BE2C (cell line): ENCODE data around the gene CACNG1.

Experiments used
- DNase-seq: peaks from one replicate; pipeline ENCODE4 v3.0.0-alpha.2; 2020
- H3K27me3 ChIP-seq: fragments of 250-450 bp; sonication (Bioruptor Pico); 2 replicates; pipeline ENCODE4 v1.5.1; 2020; ENCODE audit warnings: mild to moderate bottlenecking
- H3K36me3 ChIP-seq: fragments of 250-450 bp; sonication (Bioruptor Pico); 2 replicates; pipeline ENCODE4 v1.5.1; 2020; ENCODE audit warnings: mild to moderate bottlenecking
- H3K4me1 ChIP-seq: fragments of 250-450 bp; sonication (Bioruptor Pico); 2 replicates; pipeline ENCODE4 v1.5.1; 2020
- H3K4me3 ChIP-seq: 2 replicates; pipeline ENCODE4 v1.5.1; 2011; ENCODE audit warnings: low read depth, low read length
- H3K9me3 ChIP-seq: fragments of 250-450 bp; sonication (Bioruptor Pico); 2 replicates; pipeline ENCODE4 v1.5.1; 2020
- CTCF ChIP-seq: IDR thresholded peaks from 2 replicates; pipeline ENCODE4 v1.5.1; 2012; ENCODE audit warnings: mild to moderate bottlenecking, low read depth, low read length

The CACNG1 gene

GRCh38 chr17:67044940-67045339, 586 bp downstream of the CACNG1 start:
- TF ChIP-seq CTCF = no peak
- peaks cover 10% of the 10 kb centered on the region for H3K9me3 ChIP-seq
- no peak overlapping the region for H3K4me3 ChIP-seq
- no peak for DNase-seq
- no peaks in the 10 kb centered on the region for H3K27me3 ChIP-seq
- H3K36me3 ChIP-seq = no peaks in the 10 kb centered on the region; the same call in 1 of the 2 replicates
- H3K4me1 ChIP-seq = peaks cover 4% of the 10 kb centered on the region

- Histone ChIP-seq H3K27me3 (no peaks in the 10 kb centered on the region), H3K4me3 (no peak overlapping the region), H3K36me3 (no peaks in the 10 kb centered on the region; the same call in 1 of the 2 replicates), H3K9me3 (peaks cover 10% of the 10 kb centered on the region), H3K4me1 (peaks cover 4% of the 10 kb centered on the region)
- TF ChIP-seq CTCF = no peak
- DNase-seq = no peak
These were observed 2.0 kb downstream of the CACNG1 start for GRCh38 chr17:67046398-67046797.

GRCh38 chr17:67047382-67047781, 3.0 kb downstream of the CACNG1 start:
- no peak for DNase-seq
- H3K9me3 ChIP-seq = peaks cover 10% of the 10 kb centered on the region
- no peaks in the 10 kb centered on the region for H3K27me3 ChIP-seq
- no peaks in the 10 kb centered on the region; the same call in 1 of the 2 replicates for H3K36me3 ChIP-seq
- TF ChIP-seq CTCF = no peak
- peaks cover 4% of the 10 kb centered on the region for H3K4me1 ChIP-seq
- H3K4me3 ChIP-seq = no peak overlapping the region

GRCh38 chr17:67049025-67049739, 4.8 kb downstream of the CACNG1 start:
- TF ChIP-seq CTCF = no peak
- Histone ChIP-seq H3K4me3 (no peak overlapping the region), H3K4me1 (peaks cover 4% of the 10 kb centered on the region), H3K9me3 (peaks cover 7% of the 10 kb centered on the region), H3K27me3 (no peaks in the 10 kb centered on the region), H3K36me3 (no peaks in the 10 kb centered on the region; the same call in 1 of the 2 replicates)
- DNase-seq = no peak

GRCh38 chr17:67050066-67050465, 5.7 kb downstream of the CACNG1 start:
- H3K4me3 ChIP-seq = no peak overlapping the region
- H3K4me1 ChIP-seq = peaks cover 4% of the 10 kb centered on the region
- peaks cover 7% of the 10 kb centered on the region for H3K9me3 ChIP-seq
- H3K27me3 ChIP-seq = no peaks in the 10 kb centered on the region
- no peak for TF ChIP-seq CTCF
- no peak for DNase-seq
- H3K36me3 ChIP-seq = no peaks in the 10 kb centered on the region; the same call in 1 of the 2 replicates

GRCh38 chr17:67050471-67051154, 6.3 kb downstream of the CACNG1 start:
- no peaks in the 10 kb centered on the region; the same call in 1 of the 2 replicates for H3K36me3 ChIP-seq
- H3K27me3 ChIP-seq = no peaks in the 10 kb centered on the region
- H3K4me1 ChIP-seq = peaks cover 4% of the 10 kb centered on the region
- DNase-seq = no peak
- TF ChIP-seq CTCF = no peak
- peaks cover 7% of the 10 kb centered on the region for H3K9me3 ChIP-seq
- H3K4me3 ChIP-seq = no peak overlapping the region
